GM19043 (cell line): Measurements from ENCODE around the gene TDRD1.

Experiments
- ATAC-seq: cut with Tn5 transposase; IDR thresholded peaks from one replicate; pipeline ENCODE4 v1.9.1; 2021; ENCODE audit warnings: low read depth; ENCODE audit not compliant: unreplicated experiment

The TDRD1 gene

GRCh38 chr10:114232561-114233176, 53.5 kb downstream of the TDRD1 start:
- no peak for ATAC-seq

GRCh38 chr10:114233482-114233881, 54.3 kb downstream of the TDRD1 start:
- no peak for ATAC-seq

GRCh38 chr10:114234132-114234531, 55.0 kb downstream of the TDRD1 start:
- ATAC-seq = no peak

- no peak for ATAC-seq
Measured at GRCh38 chr10:114239117-114239993, 60.2 kb downstream of the TDRD1 start, which contains the start of gene VWA2. TSS of gene VWA2 (plus strand) at chr10:114239254. CDS start at chr10:114248714, 9,460 bp downstream.

- ATAC-seq = no peak
Measured at GRCh38 chr10:114239994-114240345, 60.8 kb downstream of the TDRD1 start.

GRCh38 chr10:114242235-114242634, 63.1 kb downstream of the TDRD1 start:
- no peak for ATAC-seq

- no peak for ATAC-seq
Measured at GRCh38 chr10:114243661-114244060, 64.5 kb downstream of the TDRD1 start.

- no peak for ATAC-seq
Measured at GRCh38 chr10:114244126-114244525, 65.0 kb downstream of the TDRD1 start.

GRCh38 chr10:114245121-114245791, 66.1 kb downstream of the TDRD1 start:
- no peak for ATAC-seq

GRCh38 chr10:114246679-114247305, 67.6 kb downstream of the TDRD1 start:
- ATAC-seq = no peak

GRCh38 chr10:114250236-114250635, 71.1 kb downstream of the TDRD1 start:
- no peak for ATAC-seq

- no peak for ATAC-seq
Measured at GRCh38 chr10:114250716-114251115, 71.6 kb downstream of the TDRD1 start.

GRCh38 chr10:114252092-114252491, 72.9 kb downstream of the TDRD1 start:
- ATAC-seq = no peak

GRCh38 chr10:114252883-114253282, 73.7 kb downstream of the TDRD1 start:
- no peak for ATAC-seq

GRCh38 chr10:114255227-114255626, 76.1 kb downstream of the TDRD1 start:
- ATAC-seq = no peak

GRCh38 chr10:114256008-114256765, 77.0 kb downstream of the TDRD1 start:
- ATAC-seq = no peak

- ATAC-seq = no peak
Measured at GRCh38 chr10:114256822-114257221, 77.7 kb downstream of the TDRD1 start.

GRCh38 chr10:114257498-114257897, 78.3 kb downstream of the TDRD1 start:
- ATAC-seq = no peak

GRCh38 chr10:114258274-114258840, 79.2 kb downstream of the TDRD1 start:
- ATAC-seq = no peak

- ATAC-seq = no peak
Measured at GRCh38 chr10:114259824-114260223, 80.7 kb downstream of the TDRD1 start.
